Smooth muscle cell of the brain vasculature (primary cell): ENCODE data around the gene SUPT3H.

Experiments used
- DNase-seq: peaks from one replicate; pipeline ENCODE4 v3.0.0-alpha.2; 2012; ENCODE audit warnings: low read depth, low spot score

SUPT3H gene

GRCh38 chr6:45256697-45257695, 120.7 kb downstream of the SUPT3H start:
- DNase-seq, result no peak

- DNase-seq, result no peak
Observed at GRCh38 chr6:45255434-45255833, 122.3 kb downstream of the SUPT3H start.

GRCh38 chr6:45254253-45254652, 123.5 kb downstream of the SUPT3H start:
- no peak for DNase-seq

- DNase-seq, result no peak
Observed at GRCh38 chr6:45253453-45253852, 124.3 kb downstream of the SUPT3H start.

GRCh38 chr6:45231660-45232059, 146.1 kb downstream of the SUPT3H start:
- DNase-seq, result no peak

GRCh38 chr6:45229416-45229815, 148.3 kb downstream of the SUPT3H start:
- DNase-seq, result no peak

- no peak for DNase-seq
Observed at GRCh38 chr6:45226081-45226480, 151.7 kb downstream of the SUPT3H start.

GRCh38 chr6:45222380-45222779, 155.4 kb downstream of the SUPT3H start:
- no peak for DNase-seq

GRCh38 chr6:45215759-45216158, 162.0 kb downstream of the SUPT3H start:
- DNase-seq, result no peak

GRCh38 chr6:45212976-45213375, 164.8 kb downstream of the SUPT3H start:
- no peak for DNase-seq

GRCh38 chr6:45209762-45210161, 168.0 kb downstream of the SUPT3H start:
- DNase-seq, result no peak

- no peak for DNase-seq
Observed at GRCh38 chr6:45206793-45207492, 170.8 kb downstream of the SUPT3H start.

- DNase-seq, result no peak
Observed at GRCh38 chr6:45201484-45201883, 176.2 kb downstream of the SUPT3H start.

- no peak for DNase-seq
Observed at GRCh38 chr6:45200510-45200909, 177.2 kb downstream of the SUPT3H start.

- no peak for DNase-seq
Observed at GRCh38 chr6:45199554-45199953, 178.2 kb downstream of the SUPT3H start.

GRCh38 chr6:45196121-45196520, 181.6 kb downstream of the SUPT3H start:
- no peak for DNase-seq

GRCh38 chr6:45195137-45195536, 182.6 kb downstream of the SUPT3H start:
- no peak for DNase-seq

GRCh38 chr6:45192556-45192955, 185.2 kb downstream of the SUPT3H start:
- DNase-seq, result no peak

GRCh38 chr6:45191414-45191813, 186.3 kb downstream of the SUPT3H start:
- DNase-seq, result no peak

- DNase-seq, result no peak
Observed at GRCh38 chr6:45187836-45188235, 189.9 kb downstream of the SUPT3H start.

- no peak for DNase-seq
Observed at GRCh38 chr6:45185403-45186251, 192.1 kb downstream of the SUPT3H start.

GRCh38 chr6:45184937-45185336, 192.8 kb downstream of the SUPT3H start:
- no peak for DNase-seq
